H9 (cell line): ENCODE data around the gene MYH9. TPM values are rescaled to one million over a fixed set of nuclear protein-coding genes. Genes with fewer than 3 reads are reported as not detected.

Experiments
- DNase-seq: peaks from one replicate; pipeline ENCODE4 v3.0.0-alpha.2; 2017
- H2AFZ ChIP-seq: one replicate; pipeline ENCODE4 v1.6.1; 2013; ENCODE audit warnings: mild to moderate bottlenecking, low read length, control low read depth, moderate library complexity
- H2AK5ac ChIP-seq: 2 replicates; pipeline ENCODE4 v1.6.1; 2013; ENCODE audit warnings: low read length, control low read depth, mixed read lengths; ENCODE audit not compliant: insufficient read length
- H2BK120ac ChIP-seq: one replicate; pipeline ENCODE4 v1.6.1; 2013; ENCODE audit warnings: low read depth, mild to moderate bottlenecking, low read length, control low read depth, inconsistent platforms; ENCODE audit not compliant: poor library complexity, severe bottlenecking
- H2BK12ac ChIP-seq: 2 replicates; pipeline ENCODE4 v1.6.1; 2013; ENCODE audit warnings: low read length, control low read depth, mixed read lengths, low read depth; ENCODE audit not compliant: insufficient read length
- H2BK15ac ChIP-seq: 2 replicates; pipeline ENCODE4 v1.6.1; 2013; ENCODE audit warnings: low read depth, low read length, control low read depth
- H2BK20ac ChIP-seq: one replicate; pipeline ENCODE4 v1.6.1; 2013; ENCODE audit warnings: low read depth, mild to moderate bottlenecking, low read length, control low read depth, inconsistent platforms; ENCODE audit not compliant: poor library complexity, severe bottlenecking
- H2BK5ac ChIP-seq: 2 replicates; pipeline ENCODE4 v1.6.1; 2013; ENCODE audit warnings: low read length, control low read depth, mixed read lengths; ENCODE audit not compliant: insufficient read length
- H3K14ac ChIP-seq: 2 replicates; pipeline ENCODE4 v1.6.1; 2013; ENCODE audit warnings: low read length, control low read depth; ENCODE audit not compliant: insufficient read depth
- H3K18ac ChIP-seq: 2 replicates; pipeline ENCODE4 v1.6.1; 2013; ENCODE audit warnings: low read depth, mild to moderate bottlenecking, mixed read lengths, low read length, control low read depth; ENCODE audit not compliant: insufficient read length
- H3K23ac ChIP-seq: 2 replicates; pipeline ENCODE4 v1.6.1; 2013; ENCODE audit warnings: low read length, control low read depth, mixed read lengths, low read depth; ENCODE audit not compliant: insufficient read length
- H3K23me2 ChIP-seq: 2 replicates; pipeline ENCODE4 v1.6.1; 2013; ENCODE audit warnings: low read depth, mild to moderate bottlenecking, mixed read lengths, low read length, control low read depth; ENCODE audit not compliant: insufficient read length, poor library complexity, severe bottlenecking
- H3K27ac ChIP-seq: 2 replicates; pipeline ENCODE4 v1.5.1; 2013; ENCODE audit warnings: low read length, control low read depth, mixed read lengths, low read depth; ENCODE audit not compliant: insufficient read length
- H3K27me3 ChIP-seq: 2 replicates; pipeline ENCODE4 v1.6.1; 2013; ENCODE audit warnings: low read length, control low read depth, inconsistent platforms; ENCODE audit not compliant: insufficient read depth
- H3K4ac ChIP-seq: 2 replicates; pipeline ENCODE4 v1.6.1; 2013; ENCODE audit warnings: low read depth, mild to moderate bottlenecking, control low read depth, inconsistent platforms, low read length, moderate library complexity
- H3K4me1 ChIP-seq: 2 replicates; pipeline ENCODE4 v1.6.1; 2013; ENCODE audit warnings: low read length, control low read depth, inconsistent platforms; ENCODE audit not compliant: insufficient read depth
- H3K4me2 ChIP-seq: 2 replicates; pipeline ENCODE4 v1.6.1; 2013; ENCODE audit warnings: low read length, control low read depth, mixed read lengths; ENCODE audit not compliant: insufficient read length, insufficient read depth
- H3K56ac ChIP-seq: 2 replicates; pipeline ENCODE4 v1.6.1; 2013; ENCODE audit warnings: low read depth, mild to moderate bottlenecking, mixed read lengths, low read length, control low read depth; ENCODE audit not compliant: insufficient read length
- H3K79me1 ChIP-seq: 2 replicates; pipeline ENCODE4 v1.6.1; 2013; ENCODE audit warnings: low read depth, mild to moderate bottlenecking, moderate library complexity, low read length, control low read depth, inconsistent platforms; ENCODE audit not compliant: insufficient read depth, poor library complexity, severe bottlenecking
- H3K79me2 ChIP-seq: 2 replicates; pipeline ENCODE4 v1.6.1; 2013; ENCODE audit warnings: low read length, control low read depth, inconsistent platforms; ENCODE audit not compliant: insufficient read depth
- H3K9ac ChIP-seq: 2 replicates; pipeline ENCODE4 v1.6.1; 2013; ENCODE audit warnings: low read length, control low read depth, mixed read lengths; ENCODE audit not compliant: insufficient read length; ENCODE audit errors: extremely low read depth
- H3K9me3 ChIP-seq: one replicate; pipeline ENCODE4 v1.6.1; 2013; ENCODE audit warnings: low read depth, low read length, inconsistent platforms; ENCODE audit not compliant: control insufficient read depth
- H3T11ph ChIP-seq: one replicate; pipeline ENCODE4 v1.6.1; 2013; ENCODE audit warnings: mild to moderate bottlenecking, low read length, control low read depth, inconsistent platforms
- H4K20me1 ChIP-seq: one replicate; pipeline ENCODE4 v1.6.1; 2013; ENCODE audit not compliant: control insufficient read depth, insufficient read length, insufficient read depth
- H4K5ac ChIP-seq: 2 replicates; pipeline ENCODE4 v1.6.1; 2013; ENCODE audit warnings: low read depth, mild to moderate bottlenecking, mixed read lengths, low read length, control low read depth; ENCODE audit not compliant: insufficient read length
- H4K8ac ChIP-seq: replicated peaks from 2 replicates; pipeline ENCODE4 v1.6.1; 2013; ENCODE audit warnings: low read length, control low read depth, mixed read lengths, low read depth; ENCODE audit not compliant: insufficient read length
- H4K91ac ChIP-seq: 2 replicates; pipeline ENCODE4 v1.6.1; 2013; ENCODE audit warnings: low read depth, mild to moderate bottlenecking, moderate library complexity, mixed read lengths, low read length, control low read depth; ENCODE audit not compliant: insufficient read length
- H3K27ac Mint-ChIP-seq, 3 experiments: 2 replicates in 2 of 3; 3 replicates in 1 of 3; pipeline ENCODE4 v1.8.0; 2020 to 2021; ENCODE audit warnings: mixed read lengths in 3 of 3, mild to moderate bottlenecking in 1 of 3, moderate library complexity in 1 of 3
- H3K27me3 Mint-ChIP-seq: 2 replicates; pipeline ENCODE4 v1.8.0; 2021; ENCODE audit warnings: low read depth, mild to moderate bottlenecking, moderate library complexity, mixed read lengths
- H3K36me3 Mint-ChIP-seq, 3 experiments: 2 replicates in 2 of 3; 3 replicates in 1 of 3; pipeline ENCODE4 v1.8.0; 2020 to 2021; ENCODE audit warnings: low read depth in 3 of 3, mixed read lengths in 3 of 3; ENCODE audit not compliant: insufficient read depth in 1 of 3
- H3K4me1 Mint-ChIP-seq, 2 experiments: 2 replicates each; pipeline ENCODE4 v1.8.0; 2020; ENCODE audit warnings: mixed read lengths in 2 of 2
- H3K4me3 Mint-ChIP-seq, 2 experiments: 2 replicates in 1 of 2; 3 replicates in 1 of 2; pipeline ENCODE4 v1.8.0; 2020 to 2021; ENCODE audit warnings: mild to moderate bottlenecking in 2 of 2, mixed read lengths in 2 of 2, moderate library complexity in 1 of 2
- H3K9me3 Mint-ChIP-seq, 2 experiments: 2 replicates in 1 of 2; 3 replicates in 1 of 2; pipeline ENCODE4 v1.8.0; 2020; ENCODE audit warnings: mild to moderate bottlenecking in 2 of 2, mixed read lengths in 2 of 2, moderate library complexity in 1 of 2
- CTCF ChIP-seq: fragments of 200-600 bp; sonication (generic); conservative IDR thresholded peaks from 3 replicates; pipeline ENCODE4 v1.8.0; 2021; ENCODE audit warnings: antibody characterized with exemption, mild to moderate bottlenecking
- WGBS: extraction: QIAGEN DNeasy Blood & Tissue Kit; methylation state at CpG from one replicate; pipeline ENCODE4 v1.1.7; 2013; ENCODE audit warnings: missing lambda C conversion rate, low lambda C conversion rate, mixed read lengths; ENCODE audit not compliant: insufficient read length; ENCODE audit errors: extremely low coverage; 5-methylcytosine and 5-hydroxymethylcytosine counted together
- total RNA-seq: library from RNA; stranded (reverse); gene quantifications from 2 replicates; pipeline ENCODE4 v1.2.1, GENCODE V29; 2021

Gene MYH9
- total RNA-seq, 1 experiment from 2014 or later = 266 TPM

GRCh38 chr22:36432592-36433317 is 45.0 kb upstream of the MYH9 start:
- Histone ChIP-seq H3K4ac (no peak overlapping the region), H3K9ac (no peak overlapping the region), H3K79me1 (no peaks in the 10 kb centered on the region), H3K56ac (no peak overlapping the region), H3K9me3 (no peaks in the 10 kb centered on the region), H2BK5ac (no peak overlapping the region), H3K14ac (no peak overlapping the region), H3K4me1 (no peaks in the 10 kb centered on the region), H2BK120ac (no peak overlapping the region), H3K27ac (no peak overlapping the region), H3K4me2 (no peak overlapping the region), H2AFZ (no peak overlapping the region), H2BK15ac (no peak overlapping the region), H3K27me3 (no peaks in the 10 kb centered on the region), H2BK12ac (no peak overlapping the region), H4K20me1 (no peaks in the 10 kb centered on the region), H4K5ac (no peak overlapping the region), H3K23me2 (no peaks in the 10 kb centered on the region), H3K23ac (no peak overlapping the region), H3T11ph (no peak overlapping the region), H3K18ac (no peak overlapping the region), H2BK20ac (no peak overlapping the region), H4K8ac (no peak overlapping the region), H2AK5ac (no peak overlapping the region), H4K91ac (no peak overlapping the region), H3K79me2 (no peaks in the 10 kb centered on the region)
- Mint-ChIP-seq H3K4me1 (peaks cover 35 to 43% of the 10 kb centered on the region in 2 experiments), H3K4me3 (no peak overlapping the region), H3K27me3 (no peaks in the 10 kb centered on the region; the same call in 1 of the 2 replicates), H3K27ac (peak overlapping the region; percentile 54 to 72 (median 55); a peak in 5 of 7 replicates), H3K36me3 (no peaks in the 10 kb centered on the region), H3K9me3 (no peaks in the 10 kb centered on the region)
- WGBS = no CpG with 5 or more reads among the region's 15 CpGs
- no peak for TF ChIP-seq CTCF
- DNase-seq = no peak
